Measurements from ENCODE around the gene LDLRAD2.

- TF ChIP-seq SIN3A (IDR thresholded peaks at IDR 0.05; ENCODE audit: borderline replicate concordance, low read depth, low read length) (no peak), YY1 (IDR thresholded peaks at IDR 0.05; ENCODE audit: low read depth) (no peak), MXI1 (IDR thresholded peaks at IDR 0.05; ENCODE audit: low read depth, low read length) (no peak), POLR2AphosphoS5 (IDR thresholded peaks at IDR 0.05; ENCODE audit: low read depth, low read length) (no peak)
- TF ChIP-seq, protein P1, sequence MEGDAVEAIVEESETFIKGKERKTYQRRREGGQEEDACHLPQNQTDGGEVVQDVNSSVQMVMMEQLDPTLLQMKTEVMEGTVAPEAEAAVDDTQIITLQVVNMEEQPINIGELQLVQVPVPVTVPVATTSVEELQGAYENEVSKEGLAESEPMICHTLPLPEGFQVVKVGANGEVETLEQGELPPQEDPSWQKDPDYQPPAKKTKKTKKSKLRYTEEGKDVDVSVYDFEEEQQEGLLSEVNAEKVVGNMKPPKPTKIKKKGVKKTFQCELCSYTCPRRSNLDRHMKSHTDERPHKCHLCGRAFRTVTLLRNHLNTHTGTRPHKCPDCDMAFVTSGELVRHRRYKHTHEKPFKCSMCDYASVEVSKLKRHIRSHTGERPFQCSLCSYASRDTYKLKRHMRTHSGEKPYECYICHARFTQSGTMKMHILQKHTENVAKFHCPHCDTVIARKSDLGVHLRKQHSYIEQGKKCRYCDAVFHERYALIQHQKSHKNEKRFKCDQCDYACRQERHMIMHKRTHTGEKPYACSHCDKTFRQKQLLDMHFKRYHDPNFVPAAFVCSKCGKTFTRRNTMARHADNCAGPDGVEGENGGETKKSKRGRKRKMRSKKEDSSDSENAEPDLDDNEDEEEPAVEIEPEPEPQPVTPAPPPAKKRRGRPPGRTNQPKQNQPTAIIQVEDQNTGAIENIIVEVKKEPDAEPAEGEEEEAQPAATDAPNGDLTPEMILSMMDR (IDR thresholded peaks at IDR 0.05), result no peak
- TF ChIP-seq, protein P2, sequence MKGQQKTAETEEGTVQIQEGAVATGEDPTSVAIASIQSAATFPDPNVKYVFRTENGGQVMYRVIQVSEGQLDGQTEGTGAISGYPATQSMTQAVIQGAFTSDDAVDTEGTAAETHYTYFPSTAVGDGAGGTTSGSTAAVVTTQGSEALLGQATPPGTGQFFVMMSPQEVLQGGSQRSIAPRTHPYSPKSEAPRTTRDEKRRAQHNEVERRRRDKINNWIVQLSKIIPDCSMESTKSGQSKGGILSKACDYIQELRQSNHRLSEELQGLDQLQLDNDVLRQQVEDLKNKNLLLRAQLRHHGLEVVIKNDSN (IDR thresholded peaks at IDR 0.05; ENCODE audit: borderline replicate concordance, low read depth), result no peak
- TF ChIP-seq, protein P3, sequence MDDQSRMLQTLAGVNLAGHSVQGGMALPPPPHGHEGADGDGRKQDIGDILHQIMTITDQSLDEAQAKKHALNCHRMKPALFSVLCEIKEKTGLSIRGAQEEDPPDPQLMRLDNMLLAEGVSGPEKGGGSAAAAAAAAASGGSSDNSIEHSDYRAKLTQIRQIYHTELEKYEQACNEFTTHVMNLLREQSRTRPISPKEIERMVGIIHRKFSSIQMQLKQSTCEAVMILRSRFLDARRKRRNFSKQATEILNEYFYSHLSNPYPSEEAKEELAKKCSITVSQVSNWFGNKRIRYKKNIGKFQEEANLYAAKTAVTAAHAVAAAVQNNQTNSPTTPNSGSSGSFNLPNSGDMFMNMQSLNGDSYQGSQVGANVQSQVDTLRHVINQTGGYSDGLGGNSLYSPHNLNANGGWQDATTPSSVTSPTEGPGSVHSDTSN (IDR thresholded peaks at IDR 0.05), result no peak
These were observed 19.0 kb upstream of the LDLRAD2 start for GRCh38 chr1:21793104-21793503.

Data from SK-N-SH (cell line).